Endothelial cell of umbilical vein (primary cell): ENCODE measurements around the gene HCST. TPM values are rescaled to one million over a fixed set of nuclear protein-coding genes. Genes with fewer than 3 reads are reported as not detected.
"Not testable (repeated sequence)": the region's sequence is repeated elsewhere in the genome, so short reads cannot be mapped to it uniquely, and the experiment has no call there.

ENCODE experiments used
- BruUV-seq: library from RNA; stranded (reverse); fragments of 400-500 nt; replicated peaks from 2 replicates; lab custom pipeline; 2021; lab: Mats Ljungman, UMichigan
- CTCF ChIA-PET: fragments of 300-600, 350-600 bp; sonication (Branson Sonifier 250); formaldehyde crosslinking; loops from one replicate; lab custom pipeline; 2021; ENCODE audit warnings: antibody characterized with exemption, inconsistent platforms; lab: Charles Lee
- POLR2A ChIA-PET: fragments of 300-600, 350-600 bp; sonication (Branson Sonifier 250); formaldehyde crosslinking; loops from one replicate; lab custom pipeline; 2021; ENCODE audit warnings: antibody characterized with exemption, inconsistent platforms; lab: Charles Lee
- DNase-seq: peaks from one replicate; pipeline ENCODE4 v3.0.0-alpha.2; 2011; ENCODE audit warnings: low read depth, low spot score
- FAIRE-seq: peaks from 2 replicates; lab custom pipeline; 2011; peaks lifted over from hg19 to GRCh38; lab: Jason Lieb, UNC
- H2AFZ ChIP-seq: 2 replicates; pipeline ENCODE4 v1.6.0; 2012; ENCODE audit warnings: low read depth, low read length, control low read depth, inconsistent platforms
- H3K27ac ChIP-seq: 2 replicates; pipeline ENCODE4 v1.5.1; 2011; ENCODE audit warnings: low read depth, mild to moderate bottlenecking, control low read depth, low read length, moderate library complexity; ENCODE audit not compliant: insufficient read depth
- H3K27me3 ChIP-seq, 2 experiments: 2 replicates each; pipeline versions ENCODE4 v1.6.0 to v1.6.1; 2011; ENCODE audit warnings: low read length in 2 of 2, mixed read lengths in 1 of 2; ENCODE audit not compliant: control insufficient read depth in 2 of 2, insufficient read depth in 2 of 2
- H3K36me3 ChIP-seq, 2 experiments: 2 replicates in 1 of 2; 3 replicates in 1 of 2; pipeline ENCODE4 v1.5.1; 2011; ENCODE audit warnings: low read length in 2 of 2, mild to moderate bottlenecking in 1 of 2, moderate library complexity in 1 of 2; ENCODE audit not compliant: control insufficient read depth in 2 of 2, insufficient read depth in 2 of 2; ENCODE audit errors: extremely low read depth in 1 of 2
- H3K4me1 ChIP-seq: 3 replicates; pipeline ENCODE4 v1.5.1; 2011; ENCODE audit warnings: mild to moderate bottlenecking, low read length; ENCODE audit not compliant: control insufficient read depth, insufficient read depth; ENCODE audit errors: extremely low read depth
- H3K4me2 ChIP-seq: 2 replicates; pipeline ENCODE4 v1.6.1; 2011; ENCODE audit warnings: low read length, control low read depth, mixed read lengths; ENCODE audit not compliant: insufficient read depth
- H3K4me3 ChIP-seq, 3 experiments: fragments of 200-600 bp in 1 of 3; sonication (generic), shearing (Covaris generic) in 1 of 3; replicated peaks in 1 of 3; 2 replicates each; pipeline ENCODE4 v1.5.1; 2011 to 2016; ENCODE audit warnings: control low read depth in 3 of 3, low read length in 3 of 3, mild to moderate bottlenecking in 2 of 3, inconsistent platforms in 1 of 3, low read depth in 1 of 3, moderate library complexity in 1 of 3; ENCODE audit not compliant: insufficient read depth in 1 of 3
- H3K79me2 ChIP-seq: 2 replicates; pipeline ENCODE4 v1.6.0; 2012; ENCODE audit warnings: low read length, inconsistent platforms; ENCODE audit not compliant: control insufficient read depth, insufficient read depth
- H3K9ac ChIP-seq: replicated peaks from 2 replicates; pipeline ENCODE3; 2011; ENCODE audit warnings: low read length, control low read depth; ENCODE audit not compliant: insufficient read depth; ENCODE audit errors: extremely low read depth
- H3K9me1 ChIP-seq: replicated peaks from 3 replicates; pipeline ENCODE4 v1.6.0; 2011; ENCODE audit warnings: mild to moderate bottlenecking, low read length; ENCODE audit not compliant: control insufficient read depth, insufficient read depth; ENCODE audit errors: extremely low read depth
- H3K9me3 ChIP-seq: replicated peaks from 2 replicates; pipeline ENCODE4 v1.5.1; 2012; ENCODE audit warnings: low read length, inconsistent platforms; ENCODE audit not compliant: control insufficient read depth, insufficient read depth
- H4K20me1 ChIP-seq: replicated peaks from 2 replicates; pipeline ENCODE3; 2011; ENCODE audit warnings: mild to moderate bottlenecking, low read length; ENCODE audit not compliant: control insufficient read depth, insufficient read depth; ENCODE audit errors: extremely low read depth
- JUN ChIP-seq: IDR thresholded peaks from 2 replicates; pipeline ENCODE4 v1.6.1; 2011; ENCODE audit warnings: borderline replicate concordance, low read depth; ENCODE audit not compliant: insufficient read length, insufficient read depth
- dilution Hi-C: fragments of 300-500 bp; cut with MboI; formaldehyde crosslinking; loops from one replicate; pipeline ENCODE4 v1.15.0; 2019; ENCODE audit warnings: low sequenced_read_pairs; ENCODE audit not compliant: extremely low pct_ligation_motif_present
- intact Hi-C: fragments of 100-400 bp; cut with micrococcal nuclease; formaldehyde crosslinking; loops from one replicate; pipeline ENCODE4 v1.10.0; 2022
- polyA plus RNA-seq, 4 experiments: library from polyadenylated mRNA; depleted of rRNA in 3 of 4; stranded (reverse) in 3 of 4; unstranded in 1 of 4; fragments of >200 nt; gene quantifications; 2 replicates each; pipeline versions ENCODE4 v1.2.1 to v1.2.3, GENCODE V29; 2011 to 2012; ENCODE audit warnings: missing spikeins in 1 of 4
- total RNA-seq: library from RNA; stranded (reverse); gene quantifications from 2 replicates; pipeline ENCODE4 v1.2.3, GENCODE V29; 2021
- TF ChIP-seq, protein P1 (sequence below): IDR thresholded peaks from 2 replicates; pipeline ENCODE4 v1.6.1; 2011; ENCODE audit not compliant: insufficient read depth, insufficient read length

HCST gene
- total and polyA plus RNA-seq, 2 donors (not counting 3 experiments of a cell fraction or from before 2014, with no cell fraction given) = not detected

DNA sequence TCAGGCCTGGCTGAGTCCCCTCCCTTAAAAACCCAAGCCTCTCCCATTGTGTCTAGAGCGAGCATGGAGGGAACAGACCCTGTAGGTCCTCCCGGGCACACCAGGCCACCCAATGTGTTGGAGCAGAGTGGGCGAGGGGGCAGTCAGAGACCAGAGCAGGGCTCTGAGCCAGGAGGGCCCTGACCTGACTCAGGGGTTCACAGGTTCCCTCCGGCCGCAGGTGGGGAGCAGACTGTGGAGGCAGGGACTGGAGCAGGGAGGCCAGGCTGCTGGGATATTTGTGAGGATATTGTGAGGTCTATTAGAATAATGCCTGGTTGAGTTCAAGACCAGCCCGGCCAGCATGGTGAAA is 7.3 kb downstream of the HCST start:
- H2AFZ ChIP-seq = no peak overlapping the region
- ChIA-PET POLR2A (no interaction called here), CTCF (no interaction called here)
- no peak overlapping the region for H3K4me2 ChIP-seq
- FAIRE-seq (no peak), DNase-seq (no peak)
- no peak for TF ChIP-seq JUN
- TF ChIP-seq, protein P1, sequence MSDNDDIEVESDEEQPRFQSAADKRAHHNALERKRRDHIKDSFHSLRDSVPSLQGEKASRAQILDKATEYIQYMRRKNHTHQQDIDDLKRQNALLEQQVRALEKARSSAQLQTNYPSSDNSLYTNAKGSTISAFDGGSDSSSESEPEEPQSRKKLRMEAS = no peak
- no peak overlapping the region for H3K9ac ChIP-seq
- dilution Hi-C loops (no loop called here), intact Hi-C loops (no loop called here)
- BruUV-seq = no TSS peak
- no peaks in the 10 kb centered on the region for H3K27me3 ChIP-seq
- no peaks in the 10 kb centered on the region for H3K36me3 ChIP-seq
- no peaks in the 10 kb centered on the region for H3K9me3 ChIP-seq
- no peaks in the 10 kb centered on the region for H3K79me2 ChIP-seq
- no peaks in the 10 kb centered on the region for H3K9me1 ChIP-seq
- no peak overlapping the region for H3K27ac ChIP-seq
- no peaks in the 10 kb centered on the region for H3K4me1 ChIP-seq
- no peak overlapping the region for H3K4me3 ChIP-seq
- H4K20me1 ChIP-seq = no peaks in the 10 kb centered on the region

DNA sequence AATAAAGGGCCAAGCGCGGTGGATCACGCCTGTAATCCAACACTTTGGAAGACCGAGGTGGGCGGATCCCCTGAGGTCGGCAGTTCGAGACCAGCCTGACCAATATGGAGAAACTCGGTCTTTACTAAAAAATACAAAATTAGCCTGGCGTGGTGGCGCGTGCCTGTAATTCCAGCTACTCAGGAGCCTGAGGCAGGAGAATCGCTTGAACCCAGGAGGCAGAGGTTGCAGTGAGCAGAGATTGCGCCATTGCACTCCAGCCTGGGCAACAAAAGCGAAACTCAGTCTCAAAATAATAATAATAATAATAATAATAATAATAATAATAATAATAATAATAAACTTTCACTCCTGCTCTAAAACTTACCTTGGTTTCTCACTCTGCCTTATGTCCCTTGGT is 8.0 kb downstream of the HCST start:
- intact Hi-C loops, dilution Hi-C loops, DNase-seq, H4K20me1 ChIP-seq, H3K4me2 ChIP-seq, H3K9ac ChIP-seq, H3K4me3 ChIP-seq, H3K36me3 ChIP-seq, H3K9me1 ChIP-seq, CTCF ChIA-PET, H3K27me3 ChIP-seq, H3K4me1 ChIP-seq, H3K79me2 ChIP-seq, BruUV-seq, H3K27ac ChIP-seq, H3K9me3 ChIP-seq, FAIRE-seq, POLR2A ChIA-PET, H2AFZ ChIP-seq: not testable (repeated sequence)
